Stomach (tissue), 9 donors: Measurements from ENCODE around the gene SIRT2. TPM values are rescaled to one million over a fixed set of nuclear protein-coding genes. Genes with fewer than 3 reads are reported as not detected.

Experiments
- DNase-seq, 2 donors: peaks; one replicate each; pipeline versions ENCODE4 v3.0.0 to v3.0.0-alpha.2; 2013 to 2019
- H3K27ac ChIP-seq, 5 donors: fragments of 200-600 bp in 4 of 5; sonication (generic) in 4 of 5; one replicate each; pipeline ENCODE4 v1.5.1; 2013 to 2019; ENCODE audit warnings: mild to moderate bottlenecking in 1 of 5, moderate library complexity in 1 of 5
- H3K27me3 ChIP-seq, 3 donors: fragments of 200-600 bp; sonication (generic); one replicate each; pipeline ENCODE4 v1.5.1; 2017 to 2019; ENCODE audit warnings: mixed run types in 1 of 3
- H3K36me3 ChIP-seq, 4 donors: fragments of 200-600 bp; sonication (generic); 1 replicate in 3 of 4; 2 replicates in 1 of 4; pipeline ENCODE4 v1.5.1; 2016 to 2019
- H3K4me1 ChIP-seq, 4 donors: fragments of 200-600 bp; sonication (generic); one replicate each; pipeline ENCODE4 v1.5.1; 2016 to 2019
- H3K4me3 ChIP-seq, 4 donors: fragments of 200-600 bp; sonication (generic) in 3 of 4; one replicate each; pipeline ENCODE4 v1.5.1; 2016 to 2019; ENCODE audit warnings: mild to moderate bottlenecking in 1 of 4
- H3K9me3 ChIP-seq, 4 donors: fragments of 200-600 bp; sonication (generic); one replicate each; pipeline ENCODE4 v1.5.1; 2016 to 2019
- CTCF ChIP-seq, 7 experiments: fragments of 450-650 bp in 4 of 7; fragments of 200-600 bp in 3 of 7; sonication (generic) in 3 of 7; IDR thresholded peaks; one replicate each; pipeline ENCODE4 v1.5.1; 2016 to 2019; ENCODE audit warnings: antibody characterized with exemption in 7 of 7, control low read depth in 2 of 7, mild to moderate bottlenecking in 1 of 7
- EP300 ChIP-seq: sonication (generic); formaldehyde crosslinking; IDR thresholded peaks from one replicate; pipeline ENCODE4 v1.6.1; 2017; ENCODE audit warnings: antibody characterized with exemption
- POLR2A ChIP-seq, 4 donors: fragments of 450-650 bp; IDR thresholded peaks; one replicate each; pipeline ENCODE4 v1.6.1; 2016; ENCODE audit warnings: antibody characterized with exemption in 4 of 4, control low read depth in 2 of 4, mild to moderate bottlenecking in 1 of 4, moderate library complexity in 1 of 4
- POLR2AphosphoS5 ChIP-seq, 3 donors: sonication (generic); formaldehyde crosslinking; IDR thresholded peaks; one replicate each; pipeline ENCODE4 v1.6.1; 2016; ENCODE audit warnings: antibody characterized with exemption in 3 of 3
- WGBS, 5 donors: extraction: QIAGEN DNeasy Blood & Tissue Kit in 3 of 5; methylation state at CpG; one replicate each; pipeline versions ENCODE4 v1.1.5 to v1.1.7; 2013 to 2018; 5-methylcytosine and 5-hydroxymethylcytosine counted together
- intact Hi-C: fragments of 100-400 bp; cut with DNase I; formaldehyde crosslinking; loops from one replicate; pipeline ENCODE4 v1.15.1; 2023; ENCODE audit warnings: low total_unique reads
- polyA plus RNA-seq, 3 donors: library from polyadenylated mRNA; stranded (reverse); fragments of 200-250 nt; gene quantifications; one replicate each; pipeline ENCODE4 v1.2.3, GENCODE V29; 2013
- total RNA-seq, 5 donors: library from RNA; depleted of rRNA; stranded (reverse); fragments of >200 nt; gene quantifications; one replicate each; pipeline versions ENCODE4 v1.1.0 to v1.2.3, GENCODE V29; 2014 to 2016
- donor health status: healthy with polysubstance abuse.
- donor health status: Bipolar disorder and iron deficiency.
- donor health status: healthy.

SIRT2 gene
- total and polyA plus RNA-seq, 8 donors = 21.1 to 764 (median 34.3) TPM

- H3K36me3 ChIP-seq = peaks cover 13 to 39% (median 27%) of the 10 kb centered on the region in 4 donors
- H3K4me1 ChIP-seq = peaks cover 20 to 42% (median 32%) of the 10 kb centered on the region in 4 donors
- TF ChIP-seq EP300 (no peak), CTCF (IDR thresholded peaks at IDR 0.05) (peak in 6 of 7 experiments; percentile 81 to 100 (median 95)), POLR2AphosphoS5 (IDR thresholded peaks at IDR 0.05) (peak in 2 of 3 donors; percentile 71 to 78), POLR2A (IDR thresholded peaks at IDR 0.05) (no peak)
- intact Hi-C loops = no loop called here
- H3K27me3 ChIP-seq = no peaks in the 10 kb centered on the region
- peak; percentile 91 to 97 for DNase-seq
- peaks cover 0 to 4% (median 0%) of the 10 kb centered on the region in 4 donors for H3K9me3 ChIP-seq
- 1 to 4% (median 2%) methylated on average over 32 to 49 of the region's 49 CpGs for WGBS, 5 donors
- H3K27ac ChIP-seq = peak within 1 kb of the TSS; percentile 88 to 92 (median 91)
- H3K4me3 ChIP-seq = peak within 1 kb of the TSS; percentile 69 to 88 (median 78)
Observed at GRCh38 chr19:38929929-38930775, 30.7 kb upstream of the SIRT2 start, which contains the start of gene SARS2. SARS2 (minus strand) TSS chr19:38930763; CDS start chr19:38930736, 27 bp downstream.

GRCh38 chr19:38928391-38929001 is 29.1 kb upstream of the SIRT2 start:
- Histone ChIP-seq H3K4me1 (peaks cover 20 to 42% (median 31%) of the 10 kb centered on the region in 4 donors), H3K9me3 (no peaks in the 10 kb centered on the region), H3K27me3 (no peaks in the 10 kb centered on the region), H3K36me3 (peaks cover 24 to 43% (median 38%) of the 10 kb centered on the region in 4 donors), H3K27ac (no peak overlapping the region), H3K4me3 (no peak overlapping the region)
- no peak for DNase-seq
- intact Hi-C loops = no loop called here
- 76 to 82% (median 79%) methylated on average over 4 of the region's 4 CpGs for WGBS, 5 donors
- TF ChIP-seq POLR2AphosphoS5 (IDR thresholded peaks at IDR 0.05) (no peak), POLR2A (IDR thresholded peaks at IDR 0.05) (no peak), CTCF (IDR thresholded peaks at IDR 0.05) (no peak), EP300 (no peak)

GRCh38 chr19:38924388-38924787 is 25.0 kb upstream of the SIRT2 start:
- TF ChIP-seq POLR2AphosphoS5 (IDR thresholded peaks at IDR 0.05) (no peak), CTCF (IDR thresholded peaks at IDR 0.05) (no peak), EP300 (no peak), POLR2A (IDR thresholded peaks at IDR 0.05) (no peak)
- no peak overlapping the region for H3K4me3 ChIP-seq
- H3K9me3 ChIP-seq = no peaks in the 10 kb centered on the region
- WGBS, 5 donors = 90 to 97% (median 94%) methylated on average over 7 of the region's 7 CpGs
- DNase-seq = no peak
- intact Hi-C loops = no loop called here
- no peaks in the 10 kb centered on the region for H3K27me3 ChIP-seq
- H3K4me1 ChIP-seq = peaks cover 3 to 10% (median 5%) of the 10 kb centered on the region in 4 donors
- no peak overlapping the region for H3K27ac ChIP-seq
- H3K36me3 ChIP-seq = peaks cover 18 to 52% (median 44%) of the 10 kb centered on the region in 4 donors

- 92 to 96% (median 93%) methylated on average over 5 of the region's 5 CpGs for WGBS, 5 donors
- Histone ChIP-seq H3K27ac (no peak overlapping the region), H3K4me3 (no peak overlapping the region), H3K27me3 (no peaks in the 10 kb centered on the region), H3K36me3 (peaks cover 18 to 56% (median 44%) of the 10 kb centered on the region in 4 donors), H3K9me3 (no peaks in the 10 kb centered on the region), H3K4me1 (no peaks in the 10 kb centered on the region)
- no peak for TF ChIP-seq CTCF (IDR thresholded peaks at IDR 0.05)
- TF ChIP-seq POLR2A (IDR thresholded peaks at IDR 0.05) = no peak
- no peak for TF ChIP-seq POLR2AphosphoS5 (IDR thresholded peaks at IDR 0.05)
- TF ChIP-seq EP300 = no peak
- no peak for DNase-seq
- intact Hi-C loops = no loop called here
Observed at GRCh38 chr19:38922482-38922881, 23.1 kb upstream of the SIRT2 start.
